HG03439 (cell line): Measurements from ENCODE around the gene MNAT1.
A peak's percentile ranks its signal among the peaks of the same experiment; 100 is the strongest.
"Not testable (repeated sequence)": the region's sequence is repeated elsewhere in the genome, so short reads cannot be mapped to it uniquely, and the experiment has no call there.

Experiments used
- ATAC-seq: cut with Tn5 transposase; IDR thresholded peaks from one replicate; pipeline ENCODE4 v1.9.1; 2021; ENCODE audit warnings: mild to moderate bottlenecking, moderate library complexity; ENCODE audit not compliant: unreplicated experiment

The MNAT1 gene

DNA sequence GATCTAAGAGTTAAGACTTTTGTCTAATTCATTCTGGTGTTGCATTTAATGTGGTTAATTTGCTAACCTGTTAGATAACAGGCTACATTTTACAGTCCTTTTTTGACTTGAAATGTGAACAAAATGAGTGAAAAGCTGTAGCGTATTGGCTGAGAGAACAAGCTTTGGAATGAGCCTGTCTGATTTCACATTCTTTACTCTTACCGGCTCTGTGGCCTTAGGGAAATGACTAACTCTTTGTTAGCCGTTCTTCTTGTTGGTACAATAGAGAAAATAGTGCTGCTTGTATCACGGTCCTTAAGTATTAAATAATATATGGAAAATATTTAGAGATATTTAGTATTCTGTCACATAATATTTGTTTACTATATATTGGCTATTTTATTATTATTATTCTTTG lies 1.9 kb downstream of the MNAT1 start:
- ATAC-seq: no peak

DNA sequence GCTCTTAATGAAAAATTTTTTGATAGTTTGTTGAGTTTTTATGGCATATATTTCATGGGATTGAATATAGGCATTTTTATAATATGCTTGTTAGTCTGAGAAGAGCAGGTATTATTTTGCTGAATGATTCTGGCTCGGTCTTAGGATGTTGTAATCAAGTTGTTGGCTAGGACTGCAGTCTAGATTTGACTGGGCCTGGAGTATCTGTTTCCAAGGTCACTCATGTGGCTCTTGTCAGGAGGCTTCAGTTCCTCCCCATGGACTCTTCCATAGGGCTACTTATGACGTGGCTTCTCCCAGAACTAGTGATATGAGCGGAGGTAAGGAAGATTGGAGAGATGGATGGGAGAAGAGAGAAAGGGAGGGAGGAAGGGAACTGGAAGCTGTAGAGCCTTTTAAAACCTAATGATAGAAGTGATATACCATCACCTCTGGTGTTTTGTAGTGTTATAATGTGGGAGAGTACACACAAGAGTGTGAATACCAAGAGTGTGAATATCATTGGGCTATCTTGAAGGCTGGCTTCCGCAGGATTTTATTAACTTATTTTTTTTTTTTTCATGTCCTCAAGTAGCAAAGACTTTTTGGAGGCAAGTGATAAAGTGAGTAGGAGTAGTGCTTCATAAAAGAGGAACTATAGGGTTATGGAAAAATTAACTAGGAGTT lies 4.4 kb downstream of the MNAT1 start:
- no peak for ATAC-seq

DNA sequence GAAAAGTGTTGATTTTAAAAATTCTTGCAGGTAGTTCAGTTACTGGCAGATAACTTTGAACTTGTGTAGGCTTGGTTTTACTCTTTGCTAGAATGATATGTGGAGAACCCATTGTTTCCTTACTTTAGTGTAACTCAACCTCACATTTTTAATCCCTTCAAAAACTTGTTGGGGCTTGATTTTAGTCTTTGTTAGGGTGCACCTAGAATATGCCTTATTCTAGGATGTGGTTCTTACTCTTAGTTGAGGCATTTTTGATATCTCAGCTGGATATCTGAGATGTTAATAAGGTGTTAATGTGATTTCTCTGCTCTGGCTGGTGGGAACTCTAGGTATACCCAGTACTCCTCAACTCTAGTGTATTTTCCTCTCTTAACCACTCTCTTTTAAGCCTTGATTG lies 10.0 kb downstream of the MNAT1 start:
- no peak for ATAC-seq

DNA sequence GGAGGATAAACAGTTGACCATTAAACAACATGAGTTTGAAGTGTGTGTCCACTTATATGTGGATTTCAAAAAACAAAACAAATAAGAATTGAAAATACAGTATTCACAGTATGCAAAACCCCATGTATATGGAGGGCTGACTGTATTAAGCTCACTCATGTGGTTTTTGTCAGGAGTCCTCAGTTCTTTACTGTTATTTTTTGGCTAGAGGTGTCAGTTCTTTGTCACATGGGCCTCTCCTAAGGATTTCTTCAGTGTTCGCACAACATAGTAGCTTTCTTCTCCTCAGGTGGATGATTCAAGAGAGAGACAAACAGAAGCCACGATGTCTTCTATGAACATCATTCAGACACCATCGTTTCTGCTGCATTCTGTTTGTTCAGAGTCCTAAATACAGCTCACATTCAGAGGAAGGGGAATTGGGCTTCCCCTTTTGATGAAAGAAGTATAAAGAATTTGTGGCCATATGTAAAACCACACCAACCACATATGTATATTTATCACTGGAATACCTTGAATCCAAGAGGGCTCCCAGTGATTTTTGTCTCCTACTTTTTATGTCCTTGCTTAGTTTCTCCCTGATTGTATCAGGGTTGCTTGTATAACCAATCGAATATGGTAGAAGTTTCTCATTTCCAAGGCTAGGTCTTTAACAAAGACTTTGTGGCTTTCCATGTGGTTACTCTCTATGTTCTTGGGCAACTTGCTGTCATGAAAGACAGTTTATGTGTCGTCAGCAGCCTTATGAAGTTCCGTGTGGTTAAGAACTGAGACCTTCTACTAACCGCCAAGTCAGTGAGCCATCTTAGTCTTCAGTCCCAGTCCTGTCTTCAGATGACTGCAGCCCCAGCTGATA lies 18.9 kb downstream of the MNAT1 start:
- peak; percentile 91 for ATAC-seq

DNA sequence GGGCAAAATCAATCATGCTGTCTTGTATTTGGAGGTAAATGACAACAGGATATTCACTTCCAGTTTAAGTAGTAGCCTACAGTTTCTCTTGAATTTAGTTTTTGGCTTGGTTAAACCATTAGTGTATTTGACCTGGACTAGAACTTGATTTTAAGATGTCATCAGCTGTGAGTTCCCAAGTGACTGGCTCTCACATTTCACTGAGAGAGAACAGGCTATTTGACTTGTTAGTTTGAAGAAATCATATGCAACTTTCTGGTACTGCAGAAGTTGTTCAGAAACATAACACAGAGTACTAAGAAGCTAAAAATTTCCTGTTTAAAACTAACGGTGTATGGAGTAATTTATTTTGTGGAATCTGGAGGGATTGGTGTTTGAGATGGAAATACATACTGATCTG lies 22.3 kb downstream of the MNAT1 start:
- no peak for ATAC-seq

DNA sequence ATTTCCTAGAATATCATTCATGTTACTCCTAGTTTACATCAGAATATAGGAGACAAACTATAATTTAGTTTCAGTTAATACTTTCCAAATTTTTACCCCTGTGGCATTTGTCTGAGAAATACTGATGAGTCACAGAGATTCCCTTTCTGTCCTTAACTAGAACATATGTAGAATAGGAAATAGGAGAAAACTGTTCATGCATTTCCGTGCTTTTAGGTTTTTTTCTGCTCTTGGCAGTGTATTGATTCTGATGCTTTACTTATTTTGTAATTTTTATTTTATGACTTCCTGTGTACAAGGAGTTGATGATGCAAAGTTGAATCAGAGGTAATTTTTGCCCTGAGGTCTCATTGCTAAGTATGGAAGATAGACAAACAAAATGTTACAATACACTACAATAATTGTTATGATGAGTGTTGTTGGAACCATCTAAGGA lies 23.0 kb downstream of the MNAT1 start:
- no peak for ATAC-seq

DNA sequence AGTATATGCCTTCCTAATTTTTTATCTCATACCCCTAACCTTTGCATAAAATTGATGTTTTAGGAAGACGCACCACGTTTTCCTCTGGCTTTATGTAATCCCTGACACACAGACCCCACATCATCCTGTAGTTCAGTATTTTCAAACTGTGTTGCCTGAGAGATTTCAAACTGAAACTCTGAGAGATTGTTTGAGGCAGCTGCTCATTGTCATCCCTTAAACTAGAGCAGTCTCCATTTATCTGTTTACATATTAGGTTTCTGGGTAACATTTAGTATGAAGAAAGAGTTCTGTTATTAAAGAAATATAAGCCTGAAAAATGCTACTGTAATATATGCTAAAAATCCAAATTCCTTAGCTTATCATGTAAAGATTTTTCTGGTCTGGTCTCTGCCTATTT lies 24.3 kb downstream of the MNAT1 start:
- ATAC-seq: no peak

DNA sequence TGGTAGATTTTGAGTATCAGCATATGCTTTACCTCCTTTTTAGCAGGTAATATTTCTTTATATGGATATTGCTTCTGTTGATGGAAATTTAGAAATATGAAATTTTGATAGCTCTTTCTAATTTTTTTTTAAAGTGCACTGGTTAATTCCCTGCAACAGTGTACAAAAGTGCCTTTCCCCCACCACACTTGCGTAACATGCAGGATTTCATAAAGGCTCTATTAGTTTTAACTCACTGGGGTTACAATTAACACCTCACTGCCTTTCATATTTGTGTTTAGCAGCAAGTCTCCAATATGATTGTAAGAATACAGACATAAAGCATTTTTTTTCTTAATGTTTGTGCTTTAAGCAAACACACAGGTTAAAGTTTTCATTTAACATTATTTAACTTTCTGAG lies 25.6 kb downstream of the MNAT1 start:
- ATAC-seq: no peak

DNA sequence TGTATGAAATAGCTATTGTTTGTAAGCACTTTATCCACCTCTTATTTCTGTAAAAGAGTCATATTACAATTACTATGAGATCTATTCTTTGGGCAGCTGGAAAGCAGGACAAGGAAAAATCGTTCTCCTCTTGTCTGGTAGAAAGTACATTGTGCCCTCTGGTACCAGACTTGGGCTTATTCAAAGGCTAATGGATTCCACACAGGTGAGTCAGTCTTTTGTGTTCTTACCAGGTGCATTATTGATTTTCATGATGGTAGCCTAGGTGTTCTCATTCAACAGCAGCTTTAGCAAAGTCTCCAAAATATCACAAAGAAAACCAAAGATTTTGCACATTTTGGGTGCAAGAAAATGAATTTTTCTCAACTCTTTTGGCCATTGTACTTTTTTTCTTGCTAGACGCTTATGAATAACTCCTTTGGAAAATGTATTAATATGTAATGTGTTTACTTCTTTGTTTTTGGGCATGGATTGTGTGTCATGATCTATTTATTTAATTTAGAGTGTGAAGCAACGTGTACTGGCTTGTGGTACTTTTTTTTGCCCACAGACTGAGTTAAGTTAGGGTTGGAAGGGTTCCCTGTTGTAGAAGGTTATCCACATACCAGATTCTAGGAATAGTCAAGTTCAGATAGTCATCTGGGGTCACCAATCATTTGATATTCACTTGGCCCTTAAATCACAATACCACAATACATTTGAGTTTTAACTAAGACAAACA lies 26.2 kb downstream of the MNAT1 start:
- ATAC-seq: no peak

DNA sequence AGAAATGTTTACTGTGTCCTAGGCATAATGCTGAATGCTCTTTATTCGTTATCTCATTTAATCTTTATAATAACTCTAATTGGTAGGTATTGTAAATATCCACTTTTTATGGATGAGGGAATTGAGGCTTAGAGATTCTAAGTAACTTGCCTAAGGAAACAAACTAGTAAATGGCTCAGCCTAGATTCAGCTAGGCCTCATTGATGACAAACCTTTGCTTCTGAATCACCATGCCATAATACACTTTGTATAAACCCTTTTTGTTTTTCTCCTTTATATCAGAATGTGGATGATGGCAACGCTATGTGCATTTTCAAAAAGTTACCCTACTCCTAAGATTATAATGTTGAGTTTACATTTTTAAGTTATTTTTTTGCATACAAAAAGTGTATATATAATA lies 34.0 kb downstream of the MNAT1 start:
- ATAC-seq: no peak

DNA sequence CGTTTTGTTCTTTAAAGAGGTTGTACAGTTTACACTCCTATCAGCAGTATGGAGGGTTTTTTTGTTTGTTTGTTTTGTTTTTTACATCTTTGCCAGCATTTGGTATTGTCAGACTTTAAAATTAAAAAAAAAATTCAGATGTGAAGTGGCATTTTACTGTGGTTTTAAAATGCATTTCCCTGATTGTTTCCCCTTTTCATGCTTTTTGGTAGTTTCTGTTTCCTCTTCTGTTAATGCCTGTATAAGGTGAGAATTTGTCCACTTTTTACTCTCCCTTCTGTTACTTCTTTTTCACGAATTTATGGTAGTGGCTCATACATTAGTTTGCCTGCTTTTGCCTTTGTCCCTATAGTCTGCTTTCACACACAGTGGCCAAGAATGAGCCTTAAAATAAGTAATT lies 36.6 kb downstream of the MNAT1 start:
- no peak for ATAC-seq

DNA sequence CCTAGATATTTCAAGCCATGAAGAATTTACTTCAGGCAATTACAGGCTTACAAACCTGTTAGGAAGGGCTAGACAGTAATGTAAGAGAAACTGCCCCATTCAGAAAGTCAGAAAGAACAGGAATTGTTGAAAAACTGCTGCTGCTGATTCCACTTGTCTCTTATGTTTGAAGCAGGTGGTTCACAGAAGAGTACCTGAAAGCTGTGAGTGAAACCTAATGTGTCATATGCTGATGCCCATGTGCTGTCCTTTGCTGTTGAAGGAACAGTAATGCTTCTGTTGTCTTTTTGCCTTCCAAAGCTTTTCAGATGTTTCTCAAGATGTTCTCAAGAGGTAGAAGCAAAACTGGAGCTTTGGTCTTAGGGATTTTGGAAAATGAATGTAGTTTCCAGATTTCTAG lies 39.0 kb downstream of the MNAT1 start:
- ATAC-seq: no peak

DNA sequence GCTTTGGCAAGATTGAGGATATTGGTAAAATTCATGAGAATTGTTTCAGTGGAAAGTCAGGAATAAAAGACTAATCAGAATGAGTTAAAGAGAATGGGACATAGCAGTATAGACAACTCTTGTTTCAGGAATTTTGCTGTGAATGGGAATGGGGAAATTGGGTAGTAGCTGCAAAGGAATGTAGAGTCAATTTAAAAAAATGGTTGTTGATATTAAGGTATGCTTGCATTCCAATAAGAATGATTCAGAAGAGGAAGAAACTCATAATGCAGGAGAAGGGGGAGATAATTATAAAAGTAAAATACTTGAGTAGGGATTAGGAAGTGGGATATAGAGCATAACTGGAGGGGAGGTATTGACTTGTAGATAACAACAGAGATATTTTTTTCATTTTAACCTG lies 40.7 kb downstream of the MNAT1 start:
- no peak for ATAC-seq

DNA sequence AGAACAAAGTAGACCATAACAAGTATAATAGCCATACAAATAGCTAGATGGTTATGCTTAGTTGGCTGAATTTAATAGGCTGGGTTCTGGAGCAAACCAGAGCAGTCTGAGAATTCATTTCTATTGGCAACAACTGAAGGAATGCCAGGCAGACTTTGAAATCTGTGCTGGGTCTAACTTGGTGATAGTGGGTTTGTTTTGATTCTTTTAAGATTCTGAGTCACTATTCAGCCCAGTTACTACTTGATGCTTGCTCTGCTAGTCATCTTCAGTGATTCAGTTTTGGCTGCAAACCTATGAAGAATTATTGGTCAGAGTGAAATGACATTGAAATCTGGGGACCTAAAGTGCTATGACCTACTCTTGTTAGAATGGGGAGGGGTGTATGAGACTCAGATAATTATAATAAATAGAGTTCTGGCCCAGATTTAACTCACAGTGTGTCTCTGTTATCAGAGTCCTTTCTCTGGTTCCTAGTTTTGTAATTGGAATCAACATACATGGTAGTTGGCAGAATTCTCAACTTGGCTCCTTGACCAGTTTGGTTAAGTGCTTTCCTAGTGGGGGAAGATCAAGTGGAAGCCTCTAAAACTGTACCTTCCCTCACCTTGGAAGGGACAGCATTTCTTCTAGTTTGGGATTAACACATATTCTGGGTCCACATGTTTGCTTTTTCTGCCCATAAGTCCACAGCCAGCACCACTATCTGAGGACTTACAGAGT lies 43.5 kb downstream of the MNAT1 start:
- no peak for ATAC-seq

DNA sequence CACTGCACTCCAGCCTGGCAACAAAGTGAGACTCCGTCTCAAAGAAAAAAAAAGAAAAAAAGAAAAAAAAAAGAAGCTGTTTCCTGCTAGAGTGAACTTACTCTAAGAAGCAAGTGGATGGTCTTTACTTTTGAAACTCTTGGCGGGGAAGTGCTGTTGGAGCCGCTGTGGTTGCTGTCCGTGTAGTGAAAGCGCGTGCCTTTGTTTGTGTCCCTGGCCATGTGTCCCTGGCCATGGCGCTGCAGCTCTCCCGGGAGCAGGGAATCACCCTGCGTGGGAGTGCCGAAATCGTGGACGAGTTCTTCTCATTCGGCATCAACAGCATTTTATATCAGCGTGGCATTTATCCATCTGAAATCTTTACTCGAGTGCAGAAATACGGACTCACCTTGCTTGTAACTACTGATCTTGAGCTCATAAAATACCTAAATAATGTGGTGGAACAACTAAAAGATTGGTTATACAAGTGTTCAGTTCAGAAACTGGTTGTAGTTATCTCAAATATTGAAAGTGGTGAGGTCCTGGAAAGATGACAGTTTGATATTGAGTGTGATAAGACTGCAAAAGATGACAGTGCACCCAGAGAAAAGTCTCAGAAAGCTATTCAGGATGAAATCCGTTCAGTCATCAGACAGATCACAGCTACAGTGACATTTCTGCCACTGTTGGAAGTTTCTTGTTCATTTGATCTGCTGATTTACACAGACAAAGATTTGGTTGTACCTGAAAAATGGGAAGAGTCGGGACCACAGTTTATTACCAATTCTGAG lies 45.4 kb downstream of the MNAT1 start:
- ATAC-seq: not testable (repeated sequence)

DNA sequence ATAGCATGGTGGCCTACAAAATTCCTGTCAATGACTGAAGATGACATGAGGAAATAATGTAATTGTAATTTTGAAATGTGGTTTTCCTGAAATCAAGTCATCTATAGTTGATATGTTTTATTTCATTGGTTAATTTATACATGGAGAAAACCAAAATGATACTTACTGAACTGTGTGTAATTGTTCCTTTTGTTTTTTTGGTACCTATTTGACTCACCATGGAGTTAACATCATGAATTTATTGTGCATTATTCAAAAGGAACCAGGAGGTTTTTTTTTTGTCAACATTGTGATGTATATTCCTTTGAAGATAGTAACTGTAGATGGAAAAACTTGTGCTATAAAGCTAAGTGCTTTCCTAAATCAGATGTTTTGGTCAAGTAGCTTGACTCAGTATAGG lies 46.0 kb downstream of the MNAT1 start:
- not testable (repeated sequence) for ATAC-seq

DNA sequence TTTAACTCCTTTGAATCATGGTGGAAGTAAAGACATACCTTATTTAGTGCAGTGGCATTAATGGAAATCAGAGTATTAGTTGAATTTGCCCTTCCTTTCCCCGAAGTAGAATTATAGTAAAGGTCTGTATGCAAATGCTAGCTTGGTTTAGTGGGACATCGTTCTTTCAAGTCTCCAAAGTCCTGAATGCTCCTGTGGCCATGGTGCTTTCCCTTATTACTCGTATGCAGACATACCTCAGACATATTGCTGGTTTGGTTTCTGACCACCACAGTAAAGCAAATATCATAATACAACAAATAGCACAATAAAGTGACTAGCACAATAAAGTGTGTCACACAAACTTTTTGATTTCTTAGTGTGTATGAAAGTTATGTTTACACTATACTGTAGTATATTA lies 52.3 kb downstream of the MNAT1 start:
- ATAC-seq: no peak

DNA sequence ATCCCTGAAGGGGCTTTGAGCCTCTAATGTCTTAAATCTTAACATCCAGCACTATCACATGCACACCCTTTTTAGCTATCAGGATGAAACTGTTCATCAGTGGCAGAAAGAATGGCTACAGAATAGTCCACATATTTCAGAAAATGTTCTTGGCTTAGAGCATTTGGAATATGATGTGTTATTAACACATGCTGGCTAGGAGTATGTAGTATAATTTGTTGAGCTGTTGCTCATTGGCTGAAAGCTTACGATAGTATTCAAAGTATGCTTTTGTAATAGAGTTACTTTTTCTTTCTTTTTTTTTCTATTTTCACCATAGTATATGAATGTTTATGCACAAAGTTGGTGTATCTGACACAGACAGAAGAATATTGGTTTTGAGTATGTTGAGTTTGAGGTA lies 55.1 kb downstream of the MNAT1 start:
- ATAC-seq: no peak

DNA sequence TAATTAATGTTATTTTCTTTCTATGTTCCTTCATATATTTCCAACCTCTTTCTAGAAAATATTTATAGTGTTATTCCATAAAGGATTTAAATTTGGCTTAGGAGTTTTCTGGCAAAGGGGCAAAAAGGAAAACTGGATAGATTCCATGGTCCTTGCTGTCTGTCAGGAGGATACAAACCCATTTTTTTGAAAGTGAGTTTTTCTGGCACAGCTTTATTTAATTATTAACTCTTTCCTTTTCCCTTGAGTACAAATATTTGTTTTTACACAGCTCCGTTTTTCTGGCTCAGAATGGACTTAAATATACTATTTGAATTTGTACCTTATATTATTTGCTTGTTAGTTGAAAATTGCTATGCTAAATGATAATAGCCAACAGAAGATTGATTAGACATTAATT lies 56.3 kb downstream of the MNAT1 start:
- ATAC-seq: no peak

DNA sequence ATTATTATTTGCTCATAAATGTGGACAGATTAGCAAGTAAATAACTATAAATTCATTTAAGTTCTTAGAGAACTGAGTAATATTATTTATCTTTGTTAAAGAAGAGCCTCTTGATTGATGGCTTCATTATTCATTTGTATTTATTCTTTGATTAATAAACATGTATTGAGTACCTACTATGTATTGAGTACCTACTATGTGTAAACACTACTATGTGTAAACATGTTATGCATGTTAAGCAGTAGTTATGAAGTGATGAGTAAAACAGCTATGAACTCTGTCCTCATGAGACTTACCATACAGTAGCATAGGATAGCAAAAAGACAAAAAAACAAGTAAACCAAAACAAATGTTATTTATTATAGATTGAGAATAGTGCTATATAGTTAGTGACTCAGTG lies 61.9 kb downstream of the MNAT1 start:
- ATAC-seq: no peak
